ENCODE measurements around the gene DMD. TPM values are rescaled to one million over a fixed set of nuclear protein-coding genes. Genes with fewer than 3 reads are reported as not detected.

The DMD gene
- total and polyA plus RNA-seq, 2 of the 8 experiments (the other 6 are each of a cell fraction or from before 2014, with no cell fraction given), result 4.8 to 7.4 TPM

GRCh38 chrX:31219174-31219573 is 1992.2 kb downstream of the DMD start:
- Histone ChIP-seq H4K5ac (ENCODE audit: insufficient read length, low read depth, low read length) (no peak overlapping the region), H3K4me1 (replicated peaks in 1 of 4; ENCODE audit: control insufficient read depth in 3 of 4, insufficient read depth in 4 of 4, low read length in 3 of 4) (no peaks in the 10 kb centered on the region; a peak in 1 of 7 replicates), H2BK120ac (replicated peaks; ENCODE audit: low read depth, low read length) (no peak overlapping the region), H3K27me3 (replicated peaks in 1 of 4; ENCODE audit: control insufficient read depth in 3 of 4, extremely low read depth in 1 of 4, insufficient read depth in 3 of 4, low read length in 3 of 4) (no peaks in the 10 kb centered on the region), H3K23ac (ENCODE audit: insufficient read length) (no peak overlapping the region), H3K4ac (replicated peaks; ENCODE audit: insufficient read length, low read depth, low read length) (no peak overlapping the region), H3K18ac (ENCODE audit: extremely low read depth, low read length) (no peak overlapping the region), H3K79me2 (ENCODE audit: control insufficient read depth in 1 of 2, insufficient read depth in 2 of 2, low read length in 2 of 2) (no peaks in the 10 kb centered on the region), H2BK5ac (ENCODE audit: low read depth, low read length) (no peak overlapping the region), H4K91ac (replicated peaks; ENCODE audit: insufficient read length, low read length) (no peak overlapping the region), H2AFZ (ENCODE audit: low read length) (no peak overlapping the region), H2BK12ac (ENCODE audit: low read depth, low read length) (no peak overlapping the region), H3K23me2 (ENCODE audit: low read depth, low read length) (no peaks in the 10 kb centered on the region), H3K9ac (replicated peaks in 1 of 4; ENCODE audit: extremely low read depth in 1 of 4, low read depth in 3 of 4, low read length in 3 of 4) (no peak overlapping the region), H3K9me3 (ENCODE audit: insufficient read depth in 2 of 2, low read depth in 1 of 2, low read length in 1 of 2) (no peaks in the 10 kb centered on the region), H4K20me1 (replicated peaks in 1 of 2; ENCODE audit: control insufficient read depth in 1 of 2, insufficient read depth in 2 of 2, low read length in 2 of 2) (no peaks in the 10 kb centered on the region), H3K56ac (replicated peaks; ENCODE audit: insufficient read length, low read depth, low read length) (no peak overlapping the region), H3K4me3 (ENCODE audit: extremely low read depth in 1 of 4, insufficient read depth in 2 of 4, low read depth in 3 of 4, low read length in 4 of 4) (no peak overlapping the region), H2BK15ac (ENCODE audit: low read length) (no peak overlapping the region), H2AK5ac (ENCODE audit: low read depth, low read length) (no peak overlapping the region), H2BK20ac (ENCODE audit: low read length) (no peak overlapping the region), H3K27ac (ENCODE audit: low read depth, low read length) (no peak overlapping the region), H3K79me1 (ENCODE audit: low read depth, low read length) (no peaks in the 10 kb centered on the region), H3K14ac (ENCODE audit: insufficient read length) (no peak overlapping the region), H3K4me2 (ENCODE audit: insufficient read depth in 1 of 2, low read depth in 2 of 2, low read length in 2 of 2) (no peak overlapping the region), H4K8ac (ENCODE audit: extremely low read depth, insufficient read depth, low read length) (no peak overlapping the region), H3K36me3 (ENCODE audit: control insufficient read depth in 2 of 4, insufficient read depth in 4 of 4, low read length in 3 of 4) (no peaks in the 10 kb centered on the region)
- WGBS, 2 experiments (ENCODE audit: extremely low coverage in 1 of 2, insufficient coverage in 1 of 2, insufficient read length in 1 of 2, insufficient replicate concordance in 2 of 2, low coverage in 1 of 2, low lambda C conversion rate in 2 of 2, missing lambda C conversion rate in 1 of 2), result 70% methylated on average over 6 of the region's 6 CpGs; no CpG with 5 or more reads in 1 of the 2 experiments
- TF ChIP-seq RAD21 (IDR thresholded peaks at IDR 0.05 in 1 of 2, conservative IDR thresholded peaks at IDR 0.05 in 1 of 2; ENCODE audit: low read depth in 2 of 2, low read length in 2 of 2), result no peak
- TF ChIP-seq JUN (IDR thresholded peaks at IDR 0.05; ENCODE audit: low read depth, low read length), result no peak
- TF ChIP-seq RNF2 (IDR thresholded peaks at IDR 0.05; ENCODE audit: borderline replicate concordance, low read depth, low read length, missing control alignments, poor library complexity, severe bottlenecking), result no peak
- TF ChIP-seq TEAD4 (IDR thresholded peaks at IDR 0.05; ENCODE audit: low read depth, low read length), result no peak
- TF ChIP-seq, protein P1, sequence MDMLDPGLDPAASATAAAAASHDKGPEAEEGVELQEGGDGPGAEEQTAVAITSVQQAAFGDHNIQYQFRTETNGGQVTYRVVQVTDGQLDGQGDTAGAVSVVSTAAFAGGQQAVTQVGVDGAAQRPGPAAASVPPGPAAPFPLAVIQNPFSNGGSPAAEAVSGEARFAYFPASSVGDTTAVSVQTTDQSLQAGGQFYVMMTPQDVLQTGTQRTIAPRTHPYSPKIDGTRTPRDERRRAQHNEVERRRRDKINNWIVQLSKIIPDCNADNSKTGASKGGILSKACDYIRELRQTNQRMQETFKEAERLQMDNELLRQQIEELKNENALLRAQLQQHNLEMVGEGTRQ (IDR thresholded peaks at IDR 0.05; ENCODE audit: low read length), result no peak
- TF ChIP-seq TAF7 (optimal IDR thresholded peaks at IDR 0.05; ENCODE audit: borderline replicate concordance, low read depth, low read length), result no peak
- TF ChIP-seq TBP (IDR thresholded peaks at IDR 0.05; ENCODE audit: low read depth, low read length), result no peak
- no peak for TF ChIP-seq BACH1 (IDR thresholded peaks at IDR 0.05; ENCODE audit: low read length)
- no peak for TF ChIP-seq ZNF274 (IDR thresholded peaks at IDR 0.05; ENCODE audit: borderline replicate concordance, extremely low read depth, low read length)
- no peak for TF ChIP-seq HDAC2 (IDR thresholded peaks at IDR 0.05; ENCODE audit: borderline replicate concordance in 1 of 2, low read depth in 2 of 2, low read length in 2 of 2)
- TF ChIP-seq HDAC6 (IDR thresholded peaks at IDR 0.05; ENCODE audit: low read depth, low read length), result no peak
- FAIRE-seq, result no peak
- no peak for DNase-seq (ENCODE audit: low read depth in 1 of 2, low spot score in 2 of 2)
- ChIA-PET CTCF (ENCODE audit: partially characterized antibody) (no interaction called here), POLR2A (ENCODE audit: partially characterized antibody) (no interaction called here)

All from H1 (cell line).